Muscle layer of duodenum (tissue), 2 donors: ENCODE data around the gene VOPP1.
"Not testable (repeated sequence)": the region's sequence is repeated elsewhere in the genome, so short reads cannot be mapped to it uniquely, and the experiment has no call there.

ENCODE experiments used
- H3K27ac ChIP-seq: one replicate; pipeline ENCODE4 v1.7.0; 2013; ENCODE audit warnings: mild to moderate bottlenecking, low read length
- H3K27me3 ChIP-seq: one replicate; pipeline ENCODE4 v1.7.0; 2013; ENCODE audit warnings: low read depth, mild to moderate bottlenecking, control low read depth, low read length
- H3K36me3 ChIP-seq, 2 donors: one replicate each; pipeline ENCODE4 v1.7.0; 2013; ENCODE audit warnings: low read length in 2 of 2, control low read depth in 1 of 2, mild to moderate bottlenecking in 1 of 2; ENCODE audit not compliant: insufficient read depth in 2 of 2, control insufficient read depth in 1 of 2
- H3K4me1 ChIP-seq, 2 donors: one replicate each; pipeline ENCODE4 v1.7.0; 2013; ENCODE audit warnings: low read length in 2 of 2, mild to moderate bottlenecking in 2 of 2, control low read depth in 1 of 2, moderate library complexity in 1 of 2; ENCODE audit not compliant: insufficient read depth in 2 of 2, control insufficient read depth in 1 of 2
- H3K4me3 ChIP-seq, 2 donors: one replicate each; pipeline ENCODE4 v1.7.0; 2013; ENCODE audit warnings: low read length in 2 of 2, low read depth in 1 of 2, mild to moderate bottlenecking in 1 of 2
- H3K9me3 ChIP-seq, 2 donors: one replicate each; pipeline ENCODE4 v1.7.0; 2013; ENCODE audit warnings: low read length in 2 of 2, control low read depth in 1 of 2, mild to moderate bottlenecking in 1 of 2; ENCODE audit not compliant: control insufficient read depth in 1 of 2
- donor health status: healthy.

Gene VOPP1

GRCh38 chr7:55572378-55573233 is at the start of gene VOPP1:
VOPP1 (minus strand) TSS chr7:55572502; CDS start chr7:55572324, 178 bp downstream.
- H3K36me3 ChIP-seq: no peaks in the 10 kb centered on the region
- H3K27me3 ChIP-seq: no peaks in the 10 kb centered on the region
- H3K4me1 ChIP-seq: peaks cover 20 to 21% of the 10 kb centered on the region in 2 donors
- H3K27ac ChIP-seq: peak within 1 kb of the TSS; percentile 79
- no peaks in the 10 kb centered on the region for H3K9me3 ChIP-seq
- H3K4me3 ChIP-seq: peak within 1 kb of the TSS; percentile 80 to 88

- Histone ChIP-seq H3K36me3 (no peaks in the 10 kb centered on the region), H3K27ac (no peak overlapping the region), H3K27me3 (no peaks in the 10 kb centered on the region), H3K4me3 (no peak overlapping the region), H3K9me3 (no peaks in the 10 kb centered on the region), H3K4me1 (no peaks in the 10 kb centered on the region)
These were observed 46.6 kb upstream of the VOPP1 start for GRCh38 chr7:55618913-55619312.

- not testable (repeated sequence) for H3K27me3 ChIP-seq, H3K36me3 ChIP-seq, H3K4me3 ChIP-seq, H3K27ac ChIP-seq, H3K4me1 ChIP-seq, H3K9me3 ChIP-seq
These were observed 42.2 kb upstream of the VOPP1 start for GRCh38 chr7:55614365-55615064.

DNA sequence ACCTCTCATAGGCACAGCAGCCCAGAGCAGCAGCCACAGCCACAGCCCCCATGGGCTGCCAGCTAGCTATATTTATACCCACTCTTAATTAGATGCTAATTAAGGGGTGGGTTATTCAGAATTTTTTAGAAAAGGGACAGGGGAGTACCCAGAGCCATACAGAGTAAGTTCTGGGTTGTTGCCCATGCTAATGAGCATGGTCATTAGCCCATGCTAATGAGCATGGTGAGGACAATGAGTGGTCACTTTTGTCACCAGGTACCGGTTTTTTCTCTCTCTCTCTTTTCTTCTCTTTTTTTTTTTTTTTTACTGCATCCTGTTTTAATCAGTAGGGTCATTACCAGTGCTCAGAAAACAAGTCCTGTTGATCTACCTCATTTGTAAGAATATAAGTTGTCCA is 37.4 kb upstream of the VOPP1 start:
- not testable (repeated sequence) for H3K36me3 ChIP-seq, H3K27me3 ChIP-seq, H3K4me3 ChIP-seq, H3K9me3 ChIP-seq, H3K27ac ChIP-seq, H3K4me1 ChIP-seq

DNA sequence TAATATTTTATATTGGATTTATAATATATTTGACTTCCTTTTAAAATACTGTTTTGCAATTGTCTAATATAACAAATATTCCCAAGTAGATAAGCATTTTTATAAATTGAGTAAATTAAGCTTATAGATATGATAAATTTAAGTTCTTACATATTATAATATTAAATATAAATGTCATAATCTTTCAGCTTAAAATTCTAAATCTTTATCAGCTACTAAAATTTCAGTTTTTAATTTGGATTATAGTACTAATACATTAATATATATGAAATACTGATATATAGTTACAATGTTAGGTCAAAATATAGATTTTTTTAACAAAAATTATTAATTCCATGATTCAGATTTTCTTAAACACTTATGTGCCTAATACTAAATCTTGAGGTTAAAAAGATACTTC is 33.4 kb upstream of the VOPP1 start:
- not testable (repeated sequence) for H3K27me3 ChIP-seq, H3K36me3 ChIP-seq, H3K4me1 ChIP-seq, H3K4me3 ChIP-seq, H3K9me3 ChIP-seq, H3K27ac ChIP-seq

GRCh38 chr7:55597944-55598499 is 25.7 kb upstream of the VOPP1 start:
- not testable (repeated sequence) for H3K4me3 ChIP-seq, H3K27me3 ChIP-seq, H3K36me3 ChIP-seq, H3K4me1 ChIP-seq, H3K9me3 ChIP-seq, H3K27ac ChIP-seq

- not testable (repeated sequence) for H3K27me3 ChIP-seq, H3K9me3 ChIP-seq, H3K4me3 ChIP-seq, H3K27ac ChIP-seq, H3K36me3 ChIP-seq, H3K4me1 ChIP-seq
These were observed 25.0 kb upstream of the VOPP1 start for GRCh38 chr7:55597214-55597739.

GRCh38 chr7:55595511-55595910 is 23.2 kb upstream of the VOPP1 start:
- Histone ChIP-seq H3K4me1 (no peaks in the 10 kb centered on the region), H3K36me3 (no peaks in the 10 kb centered on the region), H3K27ac (no peak overlapping the region), H3K9me3 (no peaks in the 10 kb centered on the region), H3K4me3 (no peak overlapping the region), H3K27me3 (no peaks in the 10 kb centered on the region)

DNA sequence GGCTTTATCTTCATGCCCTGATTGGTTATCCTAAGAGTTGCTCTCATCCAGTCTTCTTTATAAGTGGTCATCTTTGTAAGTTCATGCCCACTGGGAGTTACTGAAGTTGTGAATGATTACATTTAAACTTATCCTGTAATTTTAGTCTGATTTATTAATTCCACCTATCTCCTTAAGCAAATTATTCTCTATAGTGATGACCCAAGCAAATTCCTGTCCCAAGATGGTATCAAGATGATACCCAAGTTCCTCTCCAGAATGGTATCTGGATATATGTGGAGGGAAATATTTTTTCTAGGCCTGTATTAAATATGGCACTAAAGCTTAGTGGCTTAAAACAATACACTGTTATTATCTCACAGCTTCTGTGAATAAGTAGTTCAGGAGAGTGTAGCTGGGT is 22.6 kb upstream of the VOPP1 start:
- H3K27me3 ChIP-seq: no peaks in the 10 kb centered on the region
- H3K9me3 ChIP-seq: no peaks in the 10 kb centered on the region
- H3K4me1 ChIP-seq: no peaks in the 10 kb centered on the region
- no peak overlapping the region for H3K4me3 ChIP-seq
- H3K27ac ChIP-seq: no peak overlapping the region
- H3K36me3 ChIP-seq: no peaks in the 10 kb centered on the region

- no peaks in the 10 kb centered on the region for H3K36me3 ChIP-seq
These were observed 22.1 kb upstream of the VOPP1 start for GRCh38 chr7:55594414-55594813.

GRCh38 chr7:55593515-55594318 is 21.4 kb upstream of the VOPP1 start:
- Histone ChIP-seq H3K9me3 (no peaks in the 10 kb centered on the region), H3K4me1 (no peaks in the 10 kb centered on the region), H3K27me3 (no peaks in the 10 kb centered on the region), H3K27ac (no peak overlapping the region), H3K4me3 (no peak overlapping the region), H3K36me3 (no peaks in the 10 kb centered on the region)

More at GRCh38 chr7:55594414-55594813, 22.1 kb upstream of the VOPP1 start:
- H3K4me1 ChIP-seq: no peaks in the 10 kb centered on the region
- no peaks in the 10 kb centered on the region for H3K9me3 ChIP-seq
- no peak overlapping the region for H3K4me3 ChIP-seq
- no peaks in the 10 kb centered on the region for H3K27me3 ChIP-seq
- no peak overlapping the region for H3K27ac ChIP-seq
